Small intestine (tissue), 7 donors: ENCODE measurements around the gene POU5F1. TPM values are rescaled to one million over a fixed set of nuclear protein-coding genes. Genes with fewer than 3 reads are reported as not detected.
A peak's percentile ranks its signal among the peaks of the same experiment; 100 is the strongest.
"Not testable (repeated sequence)": the region's sequence is repeated elsewhere in the genome, so short reads cannot be mapped to it uniquely, and the experiment has no call there.

ENCODE experiments used
- DNase-seq, 2 donors: peaks; one replicate each; pipeline versions ENCODE4 v3.0.0 to v3.0.0-alpha.2; 2013
- FAIRE-seq: peaks from 2 replicates; lab custom pipeline; 2012; peaks lifted over from hg19 to GRCh38; lab: Jason Lieb, UNC
- H3K27ac ChIP-seq, 3 donors: one replicate each; pipeline ENCODE4 v1.5.1; 2013; ENCODE audit warnings: low read length in 2 of 3, mild to moderate bottlenecking in 2 of 3, control low read depth in 1 of 3, inconsistent platforms in 1 of 3, low read depth in 1 of 3, moderate library complexity in 1 of 3
- H3K27me3 ChIP-seq, 3 donors: one replicate each; pipeline ENCODE4 v1.6.1; 2013; ENCODE audit warnings: low read length in 3 of 3, inconsistent platforms in 1 of 3; ENCODE audit not compliant: control insufficient read depth in 3 of 3, insufficient read depth in 3 of 3
- H3K36me3 ChIP-seq, 3 donors: one replicate each; pipeline ENCODE4 v1.6.1; 2013; ENCODE audit warnings: low read length in 3 of 3, inconsistent platforms in 1 of 3, low read depth in 1 of 3, mild to moderate bottlenecking in 1 of 3, moderate library complexity in 1 of 3; ENCODE audit not compliant: control insufficient read depth in 3 of 3, insufficient read depth in 2 of 3
- H3K4me1 ChIP-seq, 3 donors: one replicate each; pipeline ENCODE4 v1.6.1; 2013; ENCODE audit warnings: low read length in 2 of 3, inconsistent platforms in 1 of 3, low read depth in 1 of 3, mild to moderate bottlenecking in 1 of 3, moderate library complexity in 1 of 3; ENCODE audit not compliant: control insufficient read depth in 3 of 3, insufficient read depth in 2 of 3
- H3K4me3 ChIP-seq, 3 donors: one replicate each; pipeline ENCODE4 v1.5.1; 2013; ENCODE audit warnings: low read length in 3 of 3, control low read depth in 1 of 3, inconsistent platforms in 1 of 3, low read depth in 1 of 3, mild to moderate bottlenecking in 1 of 3, moderate library complexity in 1 of 3
- H3K9me3 ChIP-seq, 2 donors: one replicate each; pipeline ENCODE4 v1.6.1; 2013; ENCODE audit warnings: low read depth in 1 of 2, low read length in 1 of 2; ENCODE audit not compliant: control insufficient read depth in 2 of 2, insufficient read depth in 1 of 2
- WGBS, 3 donors: extraction: QIAGEN DNeasy Blood & Tissue Kit; methylation state at CpG; one replicate each; pipeline ENCODE4 v1.1.7; 2013; 5-methylcytosine and 5-hydroxymethylcytosine counted together
- polyA plus RNA-seq, 4 donors: library from polyadenylated mRNA; stranded (reverse) in 3 of 4; unstranded in 1 of 4; fragments of 200-250 nt in 3 of 4; fragments of 120-200 nt in 1 of 4; gene quantifications; one replicate each; pipeline versions ENCODE4 v1.2.1 to v1.2.3, GENCODE V29; 2013
- donor health status: healthy with polysubstance abuse.
- donor health status: control.
- donor health status: control.
- donor health status: Bipolar disorder and iron deficiency.
- donor health status: healthy.

POU5F1 gene
- polyA plus RNA-seq, 4 donors = 0.10 to 32.0 (median 18.4) TPM

DNA sequence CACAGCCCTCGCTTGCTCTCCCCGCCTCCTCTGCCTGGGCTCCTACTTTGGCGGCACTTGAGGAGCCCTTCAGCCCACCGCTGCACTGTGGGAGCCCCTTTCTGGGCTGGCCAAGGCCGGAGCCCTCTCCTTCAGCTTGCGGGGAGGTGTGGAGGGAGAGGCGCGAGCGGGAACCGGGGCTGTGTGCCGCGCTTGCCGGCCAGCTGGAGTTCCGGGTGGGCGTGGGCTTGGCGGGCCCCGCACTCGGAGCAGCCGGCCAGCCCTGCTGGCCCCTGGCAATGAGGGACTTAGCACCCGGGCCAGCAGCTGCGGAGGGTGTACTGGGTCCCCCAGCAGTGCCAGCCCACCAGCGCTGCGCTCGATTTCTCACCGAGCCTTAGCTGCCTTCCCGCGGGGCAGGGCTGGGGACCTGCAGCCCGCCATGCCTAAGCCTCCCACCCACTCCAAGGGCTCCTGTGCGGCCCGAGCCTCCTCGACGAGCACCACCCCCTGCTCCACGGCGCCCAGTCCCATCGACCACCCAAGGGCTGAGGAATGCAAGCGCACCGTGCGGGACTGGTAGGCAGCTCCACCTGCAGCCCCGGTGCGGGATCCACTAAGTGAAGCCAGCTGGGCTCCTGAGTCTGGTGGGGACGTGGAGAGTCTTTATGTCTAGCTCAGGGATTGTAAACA is 25.0 kb upstream of the POU5F1 start:
- not testable (repeated sequence) for H3K36me3 ChIP-seq, H3K9me3 ChIP-seq, FAIRE-seq, H3K4me1 ChIP-seq, H3K4me3 ChIP-seq, H3K27me3 ChIP-seq, DNase-seq, H3K27ac ChIP-seq
- WGBS, 3 donors = 93 to 96% (median 95%) methylated on average over 21 to 41 of the region's 41 CpGs

DNA sequence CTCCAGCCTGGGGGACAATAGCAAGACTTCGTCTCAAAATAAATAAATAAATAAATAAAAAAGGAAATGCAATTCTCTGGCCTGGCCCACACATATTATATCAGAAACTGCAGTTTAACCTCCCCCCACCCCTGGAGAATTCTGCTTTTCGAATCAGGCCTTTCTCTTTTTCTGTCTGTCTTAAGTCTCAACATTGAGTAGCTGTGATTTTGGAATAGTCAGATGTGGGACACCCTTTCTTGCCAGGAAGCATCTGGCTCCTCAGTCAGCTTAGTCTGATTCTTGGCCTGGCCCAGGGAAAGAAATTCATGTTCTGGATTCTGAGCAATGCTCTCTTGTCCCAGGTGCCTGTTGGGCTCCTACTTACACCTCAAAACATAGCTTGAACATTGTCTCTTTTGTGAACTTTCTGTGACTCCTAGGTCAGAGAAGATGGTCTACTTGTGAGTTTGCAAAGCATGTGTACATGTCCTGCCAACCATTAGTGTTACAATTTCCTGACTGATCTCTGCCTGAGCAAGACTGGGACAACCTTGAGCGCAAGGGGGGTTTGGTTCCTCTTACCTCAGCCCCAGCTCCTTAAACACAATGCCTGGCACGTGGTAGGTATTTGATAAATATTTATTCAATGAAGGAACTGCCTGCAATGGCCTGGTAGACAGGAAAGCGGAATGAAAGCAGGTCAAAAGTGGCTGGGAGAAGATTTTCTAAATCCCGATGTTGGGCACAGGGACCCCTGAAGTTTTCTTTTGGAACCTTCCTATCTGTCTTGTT is 23.8 kb upstream of the POU5F1 start:
- H3K27ac ChIP-seq = no peak overlapping the region
- H3K4me3 ChIP-seq = no peak overlapping the region
- WGBS, 3 donors = 75 to 83% (median 81%) methylated on average over 6 of the region's 6 CpGs
- H3K4me1 ChIP-seq = no peaks in the 10 kb centered on the region
- H3K27me3 ChIP-seq = no peaks in the 10 kb centered on the region
- FAIRE-seq (no peak), DNase-seq (no peak)
- no peaks in the 10 kb centered on the region for H3K9me3 ChIP-seq
- H3K36me3 ChIP-seq = no peaks in the 10 kb centered on the region

DNA sequence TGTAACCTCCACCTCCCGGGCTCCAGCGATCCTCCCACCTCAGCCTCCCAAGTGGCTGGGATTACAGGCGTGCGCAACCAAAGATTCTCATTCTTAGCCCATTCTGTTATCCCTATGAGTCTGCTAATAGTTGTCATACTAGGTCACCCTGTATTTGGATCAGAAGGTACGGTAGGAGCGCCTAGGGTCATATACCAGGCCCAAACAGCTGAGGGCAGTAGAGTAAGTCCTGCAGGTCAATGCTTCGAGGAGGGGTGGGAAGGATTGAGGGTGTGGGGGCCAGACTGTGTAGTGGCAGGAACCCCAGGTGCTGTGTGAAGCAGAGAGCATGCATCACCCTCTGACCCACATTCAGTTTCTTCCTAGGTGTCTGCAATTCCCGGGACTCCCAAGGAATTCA is 22.7 kb upstream of the POU5F1 start:
- Histone ChIP-seq H3K36me3 (no peaks in the 10 kb centered on the region), H3K27ac (no peak overlapping the region), H3K4me1 (no peaks in the 10 kb centered on the region), H3K9me3 (no peaks in the 10 kb centered on the region), H3K27me3 (no peaks in the 10 kb centered on the region), H3K4me3 (no peak overlapping the region)
- WGBS, 3 donors = 73 to 82% (median 75%) methylated on average over 8 of the region's 8 CpGs
- FAIRE-seq = no peak
- DNase-seq = no peak

- not testable (repeated sequence) for H3K27ac ChIP-seq, H3K9me3 ChIP-seq, H3K27me3 ChIP-seq, H3K36me3 ChIP-seq, FAIRE-seq, H3K4me1 ChIP-seq, H3K4me3 ChIP-seq
- peak; percentile 71 to 83 for DNase-seq
- 45 to 53% (median 47%) methylated on average over 10 of the region's 10 CpGs for WGBS, 3 donors
Measured at GRCh38 chr6:31192431-31193105, 22.1 kb upstream of the POU5F1 start.

DNA sequence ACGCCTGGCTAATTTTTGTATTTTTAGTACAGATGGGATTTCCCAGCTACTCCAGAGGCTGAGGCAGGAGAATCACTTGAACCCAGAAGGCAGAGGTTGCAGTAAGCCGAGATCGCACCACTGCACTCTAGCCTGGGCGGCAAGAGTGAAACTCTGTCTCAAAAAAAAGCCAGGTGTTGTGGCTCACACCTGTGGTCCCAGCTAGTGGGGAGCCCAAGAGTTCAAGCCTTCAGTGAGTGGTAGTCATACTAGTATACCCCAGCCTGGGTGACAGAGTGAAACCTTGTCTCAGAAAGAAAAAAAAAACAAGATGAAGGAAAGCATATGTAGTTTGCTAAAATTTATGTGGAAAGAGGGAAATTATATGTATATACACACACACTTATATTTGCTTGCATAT is 20.0 kb upstream of the POU5F1 start:
- H3K27me3 ChIP-seq = no peaks in the 10 kb centered on the region
- FAIRE-seq = no peak
- no peaks in the 10 kb centered on the region for H3K9me3 ChIP-seq
- DNase-seq = no peak
- 60 to 75% (median 69%) methylated on average over 4 of the region's 4 CpGs for whole genome bisulfite sequencing, 3 donors
- no peaks in the 10 kb centered on the region for H3K4me1 ChIP-seq
- no peaks in the 10 kb centered on the region for H3K36me3 ChIP-seq
- no peak overlapping the region for H3K27ac ChIP-seq
- H3K4me3 ChIP-seq = no peak overlapping the region

DNA sequence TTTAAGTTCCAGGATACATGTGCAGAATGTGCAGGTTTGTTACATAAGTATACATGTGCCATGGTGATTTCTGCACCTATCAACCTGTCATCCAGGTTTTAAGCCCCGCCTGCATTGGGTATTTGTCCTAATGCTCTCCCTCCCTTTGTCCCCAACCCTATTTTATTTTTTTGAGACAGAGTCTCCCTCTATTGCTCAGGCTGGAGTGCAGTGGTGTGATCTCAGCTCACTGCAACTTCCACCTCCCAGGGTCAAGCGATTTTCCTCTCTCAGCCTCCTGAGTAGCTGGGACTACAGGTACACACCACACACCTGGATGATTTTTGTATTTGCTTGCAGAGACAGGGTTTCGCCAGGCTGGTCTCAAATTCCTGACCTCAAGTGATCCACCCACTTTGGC is 18.7 kb upstream of the POU5F1 start:
- not testable (repeated sequence) for DNase-seq, H3K36me3 ChIP-seq, H3K9me3 ChIP-seq, H3K27ac ChIP-seq, H3K4me1 ChIP-seq, H3K4me3 ChIP-seq, FAIRE-seq, H3K27me3 ChIP-seq
- WGBS, 3 donors = 54 to 83% (median 73%) methylated on average over 3 of the region's 3 CpGs

GRCh38 chr6:31187780-31188194 is 17.3 kb upstream of the POU5F1 start:
- no peaks in the 10 kb centered on the region for H3K9me3 ChIP-seq
- no peaks in the 10 kb centered on the region for H3K36me3 ChIP-seq
- H3K4me1 ChIP-seq = no peaks in the 10 kb centered on the region
- no peak overlapping the region for H3K27ac ChIP-seq
- peak; percentile 43 to 97 for DNase-seq
- H3K4me3 ChIP-seq = no peak overlapping the region
- no peaks in the 10 kb centered on the region for H3K27me3 ChIP-seq
- WGBS, 3 donors = 27 to 57% (median 48%) methylated on average over 5 of the region's 5 CpGs
- no peak for FAIRE-seq

- Histone ChIP-seq H3K9me3 (no peaks in the 10 kb centered on the region), H3K27me3 (no peaks in the 10 kb centered on the region), H3K4me3 (peak overlapping the region in 2 of 3 donors; percentile 12 to 55), H3K36me3 (no peaks in the 10 kb centered on the region), H3K4me1 (no peaks in the 10 kb centered on the region), H3K27ac (peak overlapping the region in 2 of 3 donors; percentile 68 to 96)
- 10 to 53% (median 36%) methylated on average over 24 of the region's 24 CpGs for WGBS, 3 donors
- DNase-seq = peak in 1 of 2 donors; percentile 91
- FAIRE-seq = no peak
Measured at GRCh38 chr6:31186052-31186734, 15.7 kb upstream of the POU5F1 start.
